ENCODE data around the gene MORF4L2.
"Not testable (repeated sequence)": the region's sequence is repeated elsewhere in the genome, so short reads cannot be mapped to it uniquely, and the experiment has no call there.

MORF4L2 gene

DNA sequence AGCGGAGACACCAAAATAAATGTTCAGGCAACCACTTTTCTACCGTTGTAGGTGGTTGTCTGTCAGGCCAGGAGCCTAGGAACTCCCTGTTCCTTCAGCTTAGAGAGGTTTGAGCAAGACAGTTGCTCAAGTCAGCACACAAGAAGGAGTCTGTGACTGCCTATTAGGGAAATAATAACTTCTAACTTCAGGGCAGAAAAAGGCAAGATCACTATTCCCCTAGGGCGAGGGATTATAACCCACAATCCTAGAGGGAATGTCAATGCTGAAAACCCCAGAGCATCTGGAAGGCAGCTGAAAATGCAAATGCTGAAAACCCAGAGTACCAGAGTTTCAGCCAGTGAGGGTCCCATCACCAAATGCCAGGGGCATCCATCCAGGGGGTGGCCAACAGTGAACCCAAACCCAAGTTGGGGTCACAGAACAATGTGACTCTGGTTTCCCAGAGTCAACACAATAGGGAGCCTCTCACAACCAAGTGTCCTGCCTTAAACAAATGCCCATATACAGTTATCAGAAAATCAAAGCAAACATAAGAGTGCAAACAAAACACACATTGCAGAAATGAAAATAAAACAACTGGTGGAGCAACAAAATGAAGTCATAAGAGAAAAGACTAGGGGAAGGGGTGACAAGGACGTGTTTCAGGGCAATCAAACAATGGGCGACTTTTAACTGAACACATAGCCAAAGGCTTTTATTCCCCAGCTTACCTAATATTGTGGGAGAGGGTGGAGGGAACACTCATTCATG lies 27.6 kb downstream of the MORF4L2 start:
- H3K27ac ChIP-seq = peak overlapping the region; percentile 46
- TF ChIP-seq, protein P1, sequence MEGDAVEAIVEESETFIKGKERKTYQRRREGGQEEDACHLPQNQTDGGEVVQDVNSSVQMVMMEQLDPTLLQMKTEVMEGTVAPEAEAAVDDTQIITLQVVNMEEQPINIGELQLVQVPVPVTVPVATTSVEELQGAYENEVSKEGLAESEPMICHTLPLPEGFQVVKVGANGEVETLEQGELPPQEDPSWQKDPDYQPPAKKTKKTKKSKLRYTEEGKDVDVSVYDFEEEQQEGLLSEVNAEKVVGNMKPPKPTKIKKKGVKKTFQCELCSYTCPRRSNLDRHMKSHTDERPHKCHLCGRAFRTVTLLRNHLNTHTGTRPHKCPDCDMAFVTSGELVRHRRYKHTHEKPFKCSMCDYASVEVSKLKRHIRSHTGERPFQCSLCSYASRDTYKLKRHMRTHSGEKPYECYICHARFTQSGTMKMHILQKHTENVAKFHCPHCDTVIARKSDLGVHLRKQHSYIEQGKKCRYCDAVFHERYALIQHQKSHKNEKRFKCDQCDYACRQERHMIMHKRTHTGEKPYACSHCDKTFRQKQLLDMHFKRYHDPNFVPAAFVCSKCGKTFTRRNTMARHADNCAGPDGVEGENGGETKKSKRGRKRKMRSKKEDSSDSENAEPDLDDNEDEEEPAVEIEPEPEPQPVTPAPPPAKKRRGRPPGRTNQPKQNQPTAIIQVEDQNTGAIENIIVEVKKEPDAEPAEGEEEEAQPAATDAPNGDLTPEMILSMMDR (IDR thresholded peaks at IDR 0.05) = no peak
- TF ChIP-seq ZFX (IDR thresholded peaks at IDR 0.05; ENCODE audit: borderline replicate concordance) = no peak

DNA sequence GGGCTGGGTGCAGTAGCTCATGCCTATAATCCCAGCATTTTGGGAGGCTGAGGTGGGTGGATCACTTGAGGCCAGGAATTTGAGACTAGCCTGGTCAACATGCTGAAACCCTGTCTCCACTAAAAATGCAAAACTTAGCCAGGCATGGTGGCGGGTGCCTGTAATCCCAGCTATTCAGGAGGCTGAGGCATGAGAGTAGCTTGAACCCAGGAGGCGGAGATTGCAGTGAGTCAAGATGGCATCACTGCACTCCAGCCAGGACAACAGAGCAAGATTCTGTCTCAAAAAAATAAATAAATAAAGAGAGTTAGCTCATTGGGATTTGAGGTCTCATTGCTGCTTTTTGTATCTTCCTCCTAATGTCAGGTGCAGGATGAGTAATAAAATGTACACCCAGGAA lies 29.4 kb downstream of the MORF4L2 start:
- not testable (repeated sequence) for H3K27ac ChIP-seq

DNA sequence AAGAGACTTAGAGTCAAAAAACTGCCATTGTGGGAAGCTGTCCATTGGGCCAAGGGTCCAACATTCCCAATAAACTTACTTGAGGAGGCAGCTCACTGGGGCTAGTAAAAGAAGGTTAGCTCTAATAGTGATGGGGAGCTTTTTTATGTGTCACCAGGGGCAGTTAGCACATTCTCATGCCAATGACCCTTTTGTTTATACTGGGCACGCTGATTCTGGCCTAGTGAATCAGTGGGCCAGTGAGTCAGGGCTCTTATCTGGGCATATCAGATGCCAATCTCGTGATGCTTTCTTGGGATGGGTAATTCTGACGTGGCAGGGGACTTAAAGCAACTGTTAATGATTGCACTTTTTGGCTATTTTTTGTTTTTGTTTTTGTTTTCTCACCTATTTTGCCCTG lies 29.9 kb downstream of the MORF4L2 start:
- no peak overlapping the region for H3K27ac ChIP-seq
- TF ChIP-seq, protein P1 (IDR thresholded peaks at IDR 0.05) = no peak
- TF ChIP-seq ZFX (IDR thresholded peaks at IDR 0.05; ENCODE audit: borderline replicate concordance) = no peak

DNA sequence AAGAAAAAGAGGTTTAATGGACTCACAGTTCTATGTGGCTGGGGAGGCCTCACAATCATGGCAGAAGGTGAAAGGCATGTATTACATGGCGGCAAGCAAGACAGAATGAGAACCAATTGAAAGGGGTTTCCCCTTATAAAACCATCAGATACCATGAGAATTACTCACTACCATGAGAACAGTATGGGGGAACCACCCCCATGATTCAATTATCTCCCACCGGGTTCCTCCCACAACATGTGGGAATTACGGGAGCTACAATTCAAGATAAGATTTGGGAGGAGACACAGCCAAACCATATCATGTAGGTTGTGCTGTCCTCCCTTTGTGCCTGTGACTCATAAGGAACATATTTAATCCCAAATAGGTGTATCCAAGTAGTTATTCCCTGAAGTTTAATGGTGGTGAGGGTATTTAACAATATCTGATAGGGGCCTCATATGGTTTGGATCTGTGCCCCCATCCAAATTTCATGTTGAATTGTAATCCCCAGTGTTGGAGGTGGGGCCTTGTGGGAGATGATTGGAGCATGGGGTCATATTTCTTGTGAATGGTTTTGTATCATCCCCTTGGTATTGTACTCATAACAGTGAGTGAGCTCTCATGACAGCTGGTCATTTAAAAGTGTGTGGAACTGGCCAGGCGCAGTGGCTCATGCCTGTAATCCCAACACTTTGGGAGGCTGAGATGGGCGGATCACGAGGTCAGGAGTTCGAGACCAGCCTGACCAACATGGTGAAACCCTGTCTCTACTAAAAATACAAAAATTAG lies 31.1 kb downstream of the MORF4L2 start:
- H3K27ac ChIP-seq = not testable (repeated sequence)

DNA sequence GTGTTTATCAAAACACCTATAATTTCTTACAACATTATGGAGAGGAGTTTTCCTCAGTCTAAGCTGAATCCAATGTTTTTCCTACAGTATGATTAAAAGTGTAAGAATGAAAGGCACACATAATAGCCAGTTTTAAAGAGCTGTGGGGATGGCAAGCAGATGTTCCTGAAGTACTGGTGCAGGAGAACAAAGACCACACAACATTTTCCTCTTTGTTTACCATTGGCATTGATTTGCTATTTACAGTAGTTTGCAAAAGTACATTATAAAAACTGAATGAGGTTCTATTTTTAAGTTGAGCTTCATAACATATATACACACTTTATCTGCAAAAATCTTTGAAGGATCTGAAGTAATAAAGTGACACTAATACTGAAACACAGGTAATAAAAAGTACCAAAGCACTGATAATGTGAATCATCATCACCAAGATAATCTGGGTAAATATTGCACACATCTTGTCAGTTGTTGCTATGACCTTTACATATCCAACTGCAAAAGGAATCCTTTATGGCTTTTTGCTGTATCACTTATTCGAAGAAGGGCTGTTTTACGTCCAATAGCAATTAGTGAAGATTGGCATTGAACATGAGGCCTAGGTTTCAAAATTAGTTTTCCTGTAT lies 35.2 kb downstream of the MORF4L2 start:
- TF ChIP-seq, protein P1 (IDR thresholded peaks at IDR 0.05) = no peak
- no peak for TF ChIP-seq ZFX (IDR thresholded peaks at IDR 0.05; ENCODE audit: borderline replicate concordance)
- H3K27ac ChIP-seq = no peak overlapping the region

DNA sequence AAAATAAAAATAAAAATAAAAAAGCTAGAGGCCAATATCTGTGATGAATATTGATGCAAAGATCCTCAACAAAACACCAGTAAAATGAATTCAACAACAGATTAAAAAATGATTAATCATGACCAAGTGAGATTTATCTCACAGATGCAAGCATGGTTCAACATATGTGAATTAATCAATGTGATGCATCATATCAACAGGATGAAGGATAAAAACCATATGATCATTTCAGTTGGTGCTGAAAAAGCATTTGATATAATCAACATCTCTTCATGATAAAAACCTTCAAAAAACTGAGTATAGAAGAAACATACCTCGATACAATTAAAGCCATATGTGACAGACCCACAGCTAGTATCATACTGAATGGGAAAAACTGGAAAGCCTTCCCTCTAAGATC lies 38.9 kb downstream of the MORF4L2 start:
- TF ChIP-seq, protein P1 (IDR thresholded peaks at IDR 0.05) = no peak
- no peak for TF ChIP-seq ZFX (IDR thresholded peaks at IDR 0.05; ENCODE audit: borderline replicate concordance)
- no peak overlapping the region for H3K27ac ChIP-seq

DNA sequence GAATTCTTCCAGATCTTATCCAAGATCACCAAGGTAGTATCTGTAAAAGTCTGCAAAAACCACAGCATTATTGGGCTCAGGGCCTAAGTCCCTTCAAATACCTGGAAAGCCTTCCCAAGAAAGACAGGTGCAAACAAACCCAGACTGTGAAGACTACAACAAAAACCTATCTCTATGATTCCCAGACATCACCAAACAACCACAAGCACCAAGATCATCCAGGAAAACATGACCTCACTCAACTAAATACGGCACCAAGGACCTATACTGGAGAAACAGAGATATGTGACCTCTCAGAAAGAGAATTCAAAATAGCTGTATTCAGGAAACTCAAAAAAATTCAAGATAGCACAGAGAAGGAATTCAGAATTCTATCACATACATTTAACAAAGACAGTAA lies 42.4 kb downstream of the MORF4L2 start:
- TF ChIP-seq, protein P1 (IDR thresholded peaks at IDR 0.05) = no peak
- no peak for TF ChIP-seq ZFX (IDR thresholded peaks at IDR 0.05; ENCODE audit: borderline replicate concordance)

More for the DNA sequence above, 42.4 kb downstream of the MORF4L2 start:
- H3K27ac ChIP-seq = no peak overlapping the region
